ENCODE measurements around the gene ACSF2.
"Not testable (repeated sequence)": the region's sequence is repeated elsewhere in the genome, so short reads cannot be mapped to it uniquely, and the experiment has no call there.

ACSF2 gene, protein sequence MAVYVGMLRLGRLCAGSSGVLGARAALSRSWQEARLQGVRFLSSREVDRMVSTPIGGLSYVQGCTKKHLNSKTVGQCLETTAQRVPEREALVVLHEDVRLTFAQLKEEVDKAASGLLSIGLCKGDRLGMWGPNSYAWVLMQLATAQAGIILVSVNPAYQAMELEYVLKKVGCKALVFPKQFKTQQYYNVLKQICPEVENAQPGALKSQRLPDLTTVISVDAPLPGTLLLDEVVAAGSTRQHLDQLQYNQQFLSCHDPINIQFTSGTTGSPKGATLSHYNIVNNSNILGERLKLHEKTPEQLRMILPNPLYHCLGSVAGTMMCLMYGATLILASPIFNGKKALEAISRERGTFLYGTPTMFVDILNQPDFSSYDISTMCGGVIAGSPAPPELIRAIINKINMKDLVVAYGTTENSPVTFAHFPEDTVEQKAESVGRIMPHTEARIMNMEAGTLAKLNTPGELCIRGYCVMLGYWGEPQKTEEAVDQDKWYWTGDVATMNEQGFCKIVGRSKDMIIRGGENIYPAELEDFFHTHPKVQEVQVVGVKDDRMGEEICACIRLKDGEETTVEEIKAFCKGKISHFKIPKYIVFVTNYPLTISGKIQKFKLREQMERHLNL

DNA sequence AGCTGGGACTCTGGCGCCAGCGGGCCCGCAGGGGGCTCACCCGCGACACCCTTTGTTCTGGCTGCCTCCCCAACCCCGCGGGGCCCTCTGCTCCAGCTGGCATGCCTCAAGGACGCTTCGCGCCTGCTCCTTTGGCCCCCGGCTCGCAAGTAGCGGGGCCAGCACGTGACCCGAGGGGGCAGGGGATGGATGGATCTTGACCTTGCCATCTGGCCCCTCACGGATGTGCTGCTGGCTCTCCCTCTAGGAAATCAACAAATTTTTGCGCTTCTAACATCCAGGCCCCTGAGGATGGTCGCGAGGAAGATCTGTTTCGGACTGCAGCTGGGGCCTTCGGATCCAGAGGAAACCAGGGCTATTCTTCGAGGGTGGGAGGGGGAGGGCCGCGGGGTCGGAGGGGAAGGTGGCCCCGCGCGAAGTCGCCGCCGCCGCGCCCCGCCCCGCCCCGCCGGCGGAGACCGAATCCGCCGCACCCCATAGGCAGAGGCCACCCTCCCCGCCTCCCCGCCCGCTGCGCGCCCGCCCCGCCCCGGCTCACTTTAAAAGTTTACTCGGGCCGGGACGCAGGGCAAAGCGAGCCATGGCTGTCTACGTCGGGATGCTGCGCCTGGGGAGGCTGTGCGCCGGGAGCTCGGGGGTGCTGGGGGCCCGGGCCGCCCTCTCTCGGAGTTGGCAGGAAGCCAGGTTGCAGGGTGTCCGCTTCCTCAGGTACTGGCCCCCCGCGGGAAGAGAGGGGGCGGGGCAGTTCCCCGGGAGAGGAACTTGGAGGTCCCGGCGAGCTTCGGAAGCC lies at the start of gene ACSF2:
ACSF2 (plus strand) TSS at position 537 of the 790 bp plus-strand sequence; CDS start at position 581, 44 bp downstream.
- peak; percentile 85 for DNase-seq

DNA sequence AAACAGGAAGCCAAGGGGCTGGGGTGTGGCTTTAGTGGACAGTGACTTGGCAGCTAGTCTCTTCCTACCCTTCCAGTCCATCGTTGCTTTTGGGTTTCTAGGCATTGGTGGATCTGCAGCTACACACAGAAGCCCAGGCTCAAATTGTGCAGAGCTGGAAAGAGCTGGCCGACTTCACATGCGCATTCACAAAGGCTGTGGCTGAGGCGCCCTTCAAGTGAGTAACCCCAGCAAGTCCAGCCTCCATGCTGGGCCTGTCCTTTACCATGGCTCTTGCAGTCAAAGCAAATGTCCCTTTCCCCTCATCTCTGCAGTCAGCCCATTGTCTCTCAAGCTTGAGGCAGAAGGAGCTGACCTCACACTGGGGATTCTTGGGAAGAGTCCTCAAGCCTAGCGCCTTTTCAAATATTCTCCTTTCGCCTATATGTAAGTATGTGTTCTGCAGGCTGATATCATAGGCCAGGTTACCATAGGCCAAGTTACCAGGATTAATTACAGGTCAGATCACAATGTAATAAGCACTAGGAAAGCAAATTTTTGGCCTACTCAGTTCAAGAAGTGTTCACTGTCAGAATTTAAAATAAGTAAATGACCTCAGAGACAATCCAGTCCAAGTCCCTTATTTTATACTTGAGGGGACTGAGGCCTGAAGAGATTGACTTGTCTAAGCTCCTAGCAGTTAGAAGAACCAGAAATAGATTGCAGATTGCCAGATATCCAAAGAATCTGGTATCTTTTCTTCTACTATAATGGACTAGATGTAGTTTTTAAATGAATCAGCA lies 46.5 kb upstream of the ACSF2 start:
- DNase-seq, result no peak

DNA sequence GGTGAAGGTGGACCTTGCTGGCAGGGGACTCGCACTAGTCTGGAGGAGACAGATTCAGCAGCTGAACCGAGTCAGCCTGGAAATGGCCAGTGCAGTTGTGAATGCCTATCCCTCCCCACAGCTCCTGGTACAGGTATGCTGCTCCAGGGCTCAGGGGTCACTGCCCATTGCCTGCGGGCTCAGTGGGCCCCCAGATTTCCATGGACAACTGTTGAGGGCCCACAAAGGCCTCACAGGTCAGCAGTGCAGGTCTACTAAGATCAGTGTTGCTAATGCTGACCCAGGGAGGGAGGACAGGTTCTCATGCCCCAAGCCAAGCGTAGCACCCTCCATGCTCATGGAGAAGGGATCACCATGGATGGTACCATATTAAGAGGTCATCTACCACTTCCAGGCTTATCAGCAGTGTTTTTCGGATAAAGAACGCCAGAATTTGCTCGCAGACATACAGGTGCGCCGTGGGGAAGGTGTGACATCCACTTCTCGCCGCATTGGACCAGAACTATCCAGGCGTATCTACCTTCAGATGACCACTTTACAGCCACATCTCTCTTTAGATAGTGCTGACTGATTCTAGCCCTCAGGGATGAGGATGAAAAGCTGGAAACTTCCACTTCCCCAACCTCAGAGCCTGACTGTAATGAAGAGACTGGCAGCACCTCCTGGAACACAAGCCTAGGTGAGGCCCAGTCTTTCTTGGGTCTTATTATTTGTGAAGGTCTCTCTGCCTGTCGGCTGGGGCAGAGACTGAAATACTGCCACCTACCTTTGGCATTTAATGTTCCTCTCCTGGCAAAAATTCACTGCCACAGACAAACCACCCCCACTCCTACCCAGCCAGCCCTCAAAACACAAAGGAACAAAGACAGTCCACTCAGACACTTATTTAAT lies 45.4 kb upstream of the ACSF2 start:
- no peak for DNase-seq

DNA sequence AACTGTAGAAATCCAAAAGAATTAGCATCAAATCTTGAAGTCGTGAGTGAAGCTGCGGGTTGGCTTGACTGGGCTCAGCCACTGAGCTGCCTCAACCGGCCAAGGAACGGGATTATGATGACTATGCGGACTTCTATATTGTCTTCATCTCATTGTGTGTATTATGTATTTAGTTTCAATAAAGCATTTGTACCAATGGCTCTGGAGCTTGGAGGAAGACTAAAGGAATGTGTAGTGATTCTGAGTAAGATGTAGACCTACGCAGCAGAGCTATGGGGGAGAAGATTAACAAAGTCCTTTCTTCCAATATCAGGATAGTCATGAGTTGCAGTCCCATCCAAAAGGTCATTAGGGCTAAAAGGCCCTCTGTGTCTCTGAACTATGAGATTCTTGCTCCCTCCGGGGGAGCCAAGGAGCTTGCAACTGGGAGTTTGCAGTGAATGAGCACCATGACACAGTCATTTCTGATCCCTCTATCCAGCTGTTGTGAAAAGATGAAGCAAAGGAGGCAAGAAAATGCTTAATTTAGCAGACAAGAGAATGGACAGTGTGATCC lies 44.7 kb upstream of the ACSF2 start:
- no peak for DNase-seq

GRCh38 chr17:50381920-50382319 lies 44.1 kb upstream of the ACSF2 start:
- no peak for DNase-seq

- no peak for DNase-seq
These were observed 43.1 kb upstream of the ACSF2 start for GRCh38 chr17:50382931-50383330.

DNA sequence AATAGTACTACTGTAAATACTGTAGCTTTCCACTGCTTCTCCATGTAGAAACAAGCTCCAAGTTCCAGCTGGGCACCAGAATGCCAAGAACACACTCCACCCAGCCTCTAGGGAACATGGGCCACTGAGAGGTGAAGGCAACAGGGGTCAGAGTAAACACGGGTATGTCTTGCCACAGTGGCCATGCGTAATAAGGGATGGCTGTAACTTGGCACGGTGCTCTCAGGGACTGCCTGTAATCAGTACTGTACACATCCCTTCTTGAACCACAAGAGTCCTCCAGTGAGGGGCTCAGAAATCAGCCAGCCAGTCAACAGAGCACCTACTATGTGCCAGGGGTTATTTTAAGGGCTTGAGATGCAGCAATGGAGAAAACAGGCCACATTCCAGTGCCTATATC lies 39.5 kb upstream of the ACSF2 start:
- no peak for DNase-seq

DNA sequence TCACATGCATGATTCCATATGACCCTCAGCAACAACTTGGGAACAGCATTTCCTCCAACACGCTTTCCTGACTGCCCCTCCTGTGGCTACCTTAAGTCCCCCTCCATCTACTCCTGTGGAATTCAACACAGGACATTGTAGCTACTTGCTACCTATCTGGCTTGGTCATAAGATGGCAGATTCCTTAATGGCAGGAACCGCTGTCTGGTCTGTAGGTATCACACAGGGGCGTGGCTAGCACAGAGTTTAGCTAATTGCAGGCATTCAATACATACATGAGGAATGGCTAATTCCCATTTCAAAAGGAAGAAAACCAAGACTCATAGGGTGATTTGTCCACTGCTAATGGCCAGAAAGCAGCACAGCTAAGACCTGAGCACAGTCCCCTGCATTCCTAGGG lies 37.3 kb upstream of the ACSF2 start:
- no peak for DNase-seq

DNA sequence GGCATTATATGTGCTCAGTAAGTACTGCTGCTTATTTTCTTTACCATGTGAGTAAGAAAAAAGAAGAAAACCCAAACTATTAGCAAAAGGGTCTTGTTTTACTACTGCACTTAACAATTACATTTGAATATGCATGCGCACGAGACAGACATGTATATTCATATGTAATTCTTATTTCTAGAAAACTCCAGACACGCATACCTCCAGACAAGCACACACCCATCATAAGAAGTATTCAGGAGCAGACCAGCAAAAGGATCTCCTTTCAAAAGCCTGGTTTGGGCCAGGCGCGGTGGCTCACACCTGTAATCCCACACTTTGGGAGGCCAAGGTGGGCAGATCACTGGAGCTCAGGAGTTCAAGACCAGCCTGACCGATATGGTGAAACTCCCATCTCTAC lies 36.5 kb upstream of the ACSF2 start:
- no peak for DNase-seq

- no peak for DNase-seq
These were observed 33.4 kb upstream of the ACSF2 start for GRCh38 chr17:50392621-50393020.

DNA sequence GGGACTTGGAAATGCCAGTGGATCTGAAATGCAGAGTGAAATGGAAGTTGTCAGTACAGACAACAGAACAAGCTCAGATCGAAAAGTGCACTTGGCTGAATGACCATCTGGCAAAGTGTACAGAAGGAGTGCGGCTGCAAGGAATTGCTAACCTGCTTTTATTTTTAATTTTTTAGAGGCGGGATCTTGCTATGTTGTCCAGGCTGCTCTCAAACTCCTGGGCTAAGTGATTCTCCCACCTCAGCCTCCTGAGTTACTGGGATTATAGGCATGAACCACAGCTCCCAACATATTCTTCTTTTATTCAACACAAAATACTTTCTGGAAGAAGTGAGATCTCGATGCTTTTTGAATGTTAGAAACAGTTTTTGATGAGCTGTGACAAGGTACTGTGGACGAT lies 32.3 kb upstream of the ACSF2 start:
- DNase-seq, result no peak

- DNase-seq, result no peak
These were observed 31.3 kb upstream of the ACSF2 start for GRCh38 chr17:50394711-50395110.

DNA sequence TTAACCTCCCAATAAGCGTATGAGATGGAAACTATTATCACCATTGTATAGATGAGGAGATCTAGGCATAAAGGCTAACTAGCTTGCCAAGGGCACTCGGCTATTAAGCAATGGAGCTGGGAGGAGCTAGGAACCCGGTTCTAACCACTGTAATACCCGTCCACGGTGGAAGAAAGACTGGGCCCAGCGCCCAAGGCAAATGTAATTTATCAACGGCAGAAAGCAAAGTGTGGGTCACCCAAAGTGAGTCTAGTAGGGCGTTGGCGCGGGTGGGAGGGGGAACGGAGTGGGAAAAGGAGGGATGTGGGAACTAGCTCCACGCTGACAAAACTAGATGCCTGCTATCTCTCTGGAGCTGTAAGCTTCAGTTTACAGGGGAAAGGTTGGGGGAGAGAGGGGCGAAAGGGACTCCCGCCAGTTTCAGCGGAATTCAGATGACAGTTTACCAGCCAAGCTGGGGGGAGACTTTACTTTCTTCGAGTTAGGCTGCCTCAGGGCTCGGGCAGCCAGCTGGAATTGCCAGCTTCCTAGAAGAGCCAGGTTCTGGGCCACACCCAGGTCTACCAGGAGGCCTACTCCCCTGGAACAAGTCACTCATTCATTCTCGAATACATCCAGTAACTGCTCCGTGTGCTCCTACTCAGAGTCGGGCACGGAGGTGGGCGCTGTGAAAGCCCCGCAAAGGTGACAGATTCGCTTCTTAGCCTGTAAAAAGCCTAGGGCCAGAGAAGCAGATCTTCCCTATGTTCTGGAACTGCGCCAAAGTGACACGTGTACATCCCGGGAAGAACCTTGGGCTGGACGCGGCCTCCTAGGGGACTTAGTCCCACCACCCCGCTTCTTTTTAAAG lies 29.5 kb upstream of the ACSF2 start:
- peak; percentile 67 for DNase-seq

DNA sequence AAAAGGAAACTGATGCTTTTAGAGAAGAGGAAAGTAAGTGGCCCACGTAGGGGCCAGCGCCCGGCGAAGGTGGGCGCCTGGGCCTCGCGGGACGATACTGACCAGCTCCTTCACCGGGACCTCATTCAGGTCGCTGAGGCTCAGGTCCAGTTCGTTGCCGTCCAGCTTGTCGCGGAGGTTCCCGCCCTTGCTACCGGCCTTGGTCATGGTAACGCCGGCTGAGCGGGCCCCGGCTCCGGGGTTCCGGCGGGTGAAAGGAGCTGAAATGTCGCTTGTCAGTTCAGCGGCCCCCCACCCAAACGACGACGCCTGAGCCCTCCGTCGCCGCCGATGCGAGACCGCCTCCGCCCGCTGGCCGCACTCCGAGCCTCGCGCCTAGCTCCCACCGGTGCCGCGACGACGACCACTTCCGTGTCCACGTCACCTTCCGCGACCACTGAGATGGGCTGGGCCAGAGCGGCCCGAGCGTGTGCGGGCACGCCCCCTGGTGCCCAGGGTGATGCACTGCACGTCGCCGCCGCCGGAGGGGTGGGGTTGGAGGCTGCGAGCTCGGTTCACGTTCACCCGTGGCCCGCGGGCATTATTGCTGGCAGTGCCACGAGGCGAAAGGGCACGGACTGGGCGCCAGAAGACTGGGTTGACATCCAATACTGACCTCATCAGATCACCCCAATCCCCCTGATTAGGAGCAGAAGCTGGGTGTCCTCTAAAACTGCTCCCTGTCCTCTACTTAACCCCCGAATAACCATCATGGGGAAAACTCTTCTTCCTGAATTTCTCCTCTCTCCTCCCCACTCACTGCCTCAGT lies 28.7 kb upstream of the ACSF2 start, which contains the start of gene LRRC59:
LRRC59 (minus strand) TSS at position 413 of the 808 bp plus-strand sequence; CDS start at position 207, 206 bp downstream.
- DNase-seq, result peak; percentile 99

DNA sequence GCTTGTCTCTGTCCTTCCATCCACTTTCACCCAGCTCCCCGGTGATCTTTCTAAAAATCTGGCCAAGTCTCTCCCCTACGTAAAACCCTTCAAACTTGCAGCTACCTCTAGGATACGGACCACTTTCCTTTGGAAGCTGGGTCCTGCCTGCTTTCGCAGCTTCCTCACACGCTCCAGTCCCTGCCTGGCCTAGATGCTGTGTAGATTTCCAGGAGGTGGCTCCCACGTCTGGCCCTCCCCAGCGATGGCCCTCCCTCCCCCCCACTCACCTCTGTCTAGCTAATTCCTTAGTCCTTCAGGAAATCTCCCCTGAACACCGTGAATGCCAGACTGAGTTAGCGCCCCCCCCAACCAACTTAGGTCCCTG lies 28.1 kb upstream of the ACSF2 start:
- no peak for DNase-seq

- not testable (repeated sequence) for DNase-seq
These were observed 27.3 kb upstream of the ACSF2 start for GRCh38 chr17:50398672-50399071.

GRCh38 chr17:50399591-50399990 lies 26.4 kb upstream of the ACSF2 start:
- DNase-seq, result not testable (repeated sequence)

DNA sequence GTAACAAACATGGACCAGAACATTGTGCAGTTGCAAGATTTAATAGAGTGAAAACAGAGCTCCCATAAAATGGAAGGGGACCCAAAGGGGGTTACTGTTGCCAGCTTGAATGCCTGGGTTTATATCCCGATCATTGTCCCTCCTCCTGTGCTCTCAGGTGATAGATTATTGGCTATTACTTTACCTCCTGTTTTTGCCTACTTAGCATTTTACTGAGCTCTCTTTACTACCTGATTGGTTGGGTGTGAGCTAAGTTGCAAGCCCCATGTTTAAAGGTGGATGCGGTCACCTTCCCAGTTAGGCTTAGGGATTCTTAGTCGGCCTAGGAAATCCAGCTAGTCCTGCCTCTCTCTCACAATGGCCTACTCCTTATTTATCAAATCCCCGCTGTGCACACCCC lies 20.7 kb upstream of the ACSF2 start:
- not testable (repeated sequence) for DNase-seq

DNA sequence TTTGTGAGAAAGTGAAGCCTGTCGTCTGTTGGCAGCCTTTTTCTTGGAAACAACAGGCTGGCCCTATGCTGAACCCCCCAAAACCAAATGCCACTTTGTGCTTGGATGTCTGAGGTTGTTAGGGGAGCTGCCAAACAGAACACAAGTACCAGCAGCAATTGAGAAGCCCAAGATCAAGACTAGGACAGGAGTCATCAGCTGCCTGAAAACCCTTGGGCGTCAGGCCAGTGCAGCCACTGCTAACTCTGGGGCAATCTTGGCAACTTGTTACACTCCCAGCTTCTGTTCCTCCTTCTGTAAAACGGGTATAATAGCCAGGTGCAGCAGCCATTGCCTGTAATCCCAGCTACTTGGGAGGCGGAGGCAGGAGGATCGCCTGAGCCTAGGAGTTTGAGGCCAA lies 19.4 kb upstream of the ACSF2 start:
- no peak for DNase-seq

DNA sequence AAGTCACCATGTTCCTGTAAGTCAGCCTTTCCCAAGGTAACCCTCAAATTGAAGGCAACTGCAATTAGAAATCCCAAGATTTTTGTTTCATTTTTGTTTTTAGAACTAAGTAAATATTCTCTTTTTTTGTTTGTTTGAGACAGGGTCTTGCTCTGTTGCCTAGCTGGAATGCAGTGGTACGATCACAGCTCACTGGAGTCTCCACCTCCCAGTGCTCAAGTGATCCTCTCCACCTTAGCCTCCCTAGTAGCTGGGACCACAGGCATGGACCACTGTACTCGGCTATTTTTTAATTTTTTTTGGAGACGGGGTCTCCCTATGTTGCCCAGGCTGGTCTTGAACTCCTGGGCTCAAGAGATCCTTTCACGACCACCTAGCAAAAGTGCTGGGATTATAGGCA lies 18.1 kb upstream of the ACSF2 start:
- DNase-seq, result no peak
